Activated CD4-positive, alpha-beta T cell treated with anti-CD3 and anti-CD28 coated beads, Interleukin-2, Interleukin-6, amounts not matched to agents 100 ng/mL and 50 ng/mL, durations not matched to agents 16 hours and 8 hours (primary cell): ENCODE data around the gene RBKS.
"Not testable (repeated sequence)": the region's sequence is repeated elsewhere in the genome, so short reads cannot be mapped to it uniquely, and the experiment has no call there.

Source experiments
- DNase-seq: peaks from one replicate; pipeline ENCODE4 v3.0.0-alpha.2; 2020

Gene RBKS

DNA sequence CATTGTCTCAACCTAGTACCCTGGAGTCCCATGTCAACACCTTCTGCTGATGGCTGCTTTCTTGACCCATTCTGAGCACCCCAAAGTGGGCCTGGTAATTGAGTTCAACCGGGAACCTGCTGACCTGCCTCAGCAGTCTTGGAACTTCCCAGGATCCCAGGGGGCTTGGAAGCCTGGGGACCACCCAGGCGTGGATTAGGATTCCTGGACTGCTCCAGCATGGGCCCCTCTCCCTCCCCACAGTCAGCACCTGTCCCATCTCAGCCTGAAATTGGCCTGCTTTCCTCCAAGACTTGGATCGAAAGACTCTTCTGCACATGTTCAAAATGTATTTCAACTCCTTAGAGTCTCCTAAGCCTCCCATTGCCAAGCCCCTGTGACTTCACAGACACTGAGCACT is 134.1 kb downstream of the RBKS start:
- no peak for DNase-seq

DNA sequence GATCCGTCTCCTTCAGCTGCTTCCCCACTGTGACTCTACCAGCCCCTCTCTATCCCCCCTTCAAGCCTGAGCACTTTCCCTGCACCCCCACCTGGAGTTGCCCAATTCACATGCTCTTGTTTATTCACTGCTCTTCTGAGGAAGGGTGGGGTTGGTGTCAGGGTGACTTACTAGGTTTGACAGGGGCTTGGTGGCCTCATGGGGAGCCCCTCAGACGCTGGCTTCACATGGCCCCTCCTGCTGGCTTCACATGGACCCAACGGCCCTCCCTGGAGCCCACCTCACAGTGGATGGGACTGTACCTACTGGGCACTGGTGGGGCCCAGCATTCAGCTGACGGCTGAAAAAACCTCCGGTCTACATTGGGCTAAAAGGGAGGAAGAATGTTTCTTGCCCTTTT is 135.4 kb downstream of the RBKS start:
- no peak for DNase-seq

DNA sequence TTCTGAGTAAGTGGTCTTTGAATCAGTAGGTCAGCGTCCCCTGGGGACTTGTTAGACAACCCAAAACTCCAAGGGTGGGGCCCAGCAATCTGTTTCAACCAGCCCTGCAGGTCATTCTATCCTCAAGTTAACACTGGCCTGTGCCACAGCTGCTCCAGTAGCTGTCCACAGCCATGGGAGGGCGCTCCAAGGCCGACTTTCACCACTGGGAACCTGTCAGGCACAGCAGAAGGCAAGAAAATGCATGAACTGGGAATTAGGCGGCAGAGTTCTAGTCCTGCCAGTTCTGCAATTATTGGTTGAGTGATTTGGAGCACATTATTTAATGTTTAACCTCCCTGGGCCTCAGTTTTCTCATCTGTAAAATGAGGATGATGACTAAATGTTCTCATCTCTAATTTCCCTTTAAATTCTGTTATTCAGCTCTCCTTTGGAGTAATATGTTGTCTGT is 136.0 kb downstream of the RBKS start:
- peak; percentile 87 for DNase-seq

DNA sequence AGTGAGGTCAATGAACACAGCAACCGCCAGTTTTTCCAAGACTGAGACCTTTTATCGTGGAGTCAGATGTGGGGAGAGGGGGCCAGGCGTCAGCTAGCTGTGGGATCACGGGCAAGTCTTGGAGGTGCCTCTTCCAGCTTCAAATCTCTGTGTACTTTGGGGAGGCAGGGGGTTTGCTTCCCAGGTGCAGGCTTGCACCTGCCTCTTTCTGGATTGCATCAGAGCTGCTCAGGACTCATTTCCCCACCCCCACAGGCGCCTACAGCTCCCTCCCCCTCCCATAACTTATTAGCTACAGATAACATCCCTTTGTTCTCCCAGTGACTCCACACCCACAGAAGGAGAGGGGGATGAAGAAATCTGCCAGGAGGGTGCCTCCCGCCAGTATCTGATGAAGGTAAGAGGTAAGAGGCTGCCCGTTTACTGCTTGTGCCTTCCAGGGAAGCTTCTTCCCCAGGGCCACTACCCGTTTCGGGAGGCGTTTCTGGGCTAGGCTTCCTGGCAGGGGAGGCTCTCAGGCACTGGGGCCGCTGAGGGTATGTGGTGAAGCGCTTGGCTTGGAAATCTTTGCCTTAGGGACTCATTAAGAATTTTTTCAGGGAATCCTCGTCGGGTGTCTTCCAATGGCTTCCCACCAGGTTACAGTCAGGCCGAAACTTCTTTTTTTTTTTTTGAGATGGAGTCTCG is 137.5 kb downstream of the RBKS start:
- no peak for DNase-seq

DNA sequence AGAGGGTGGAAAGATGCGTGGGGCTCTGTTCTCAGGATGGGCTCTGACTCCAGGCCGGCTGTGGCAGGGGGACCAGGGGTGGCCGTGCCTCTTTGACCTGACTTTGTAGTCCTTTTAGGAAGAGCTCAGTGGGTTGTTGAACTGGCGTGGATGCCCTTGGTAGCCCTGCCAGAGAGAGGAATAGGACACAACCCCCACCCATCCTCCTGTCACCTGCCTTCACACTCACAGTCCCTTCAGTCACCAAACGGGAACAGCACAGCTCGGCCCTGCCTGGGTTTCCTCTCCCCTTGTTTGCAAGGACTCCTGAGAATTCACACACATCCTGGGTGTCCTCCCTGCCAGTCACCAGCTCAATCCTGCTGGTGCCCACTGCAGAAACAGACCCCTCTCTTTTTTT is 138.8 kb downstream of the RBKS start:
- no peak for DNase-seq

DNA sequence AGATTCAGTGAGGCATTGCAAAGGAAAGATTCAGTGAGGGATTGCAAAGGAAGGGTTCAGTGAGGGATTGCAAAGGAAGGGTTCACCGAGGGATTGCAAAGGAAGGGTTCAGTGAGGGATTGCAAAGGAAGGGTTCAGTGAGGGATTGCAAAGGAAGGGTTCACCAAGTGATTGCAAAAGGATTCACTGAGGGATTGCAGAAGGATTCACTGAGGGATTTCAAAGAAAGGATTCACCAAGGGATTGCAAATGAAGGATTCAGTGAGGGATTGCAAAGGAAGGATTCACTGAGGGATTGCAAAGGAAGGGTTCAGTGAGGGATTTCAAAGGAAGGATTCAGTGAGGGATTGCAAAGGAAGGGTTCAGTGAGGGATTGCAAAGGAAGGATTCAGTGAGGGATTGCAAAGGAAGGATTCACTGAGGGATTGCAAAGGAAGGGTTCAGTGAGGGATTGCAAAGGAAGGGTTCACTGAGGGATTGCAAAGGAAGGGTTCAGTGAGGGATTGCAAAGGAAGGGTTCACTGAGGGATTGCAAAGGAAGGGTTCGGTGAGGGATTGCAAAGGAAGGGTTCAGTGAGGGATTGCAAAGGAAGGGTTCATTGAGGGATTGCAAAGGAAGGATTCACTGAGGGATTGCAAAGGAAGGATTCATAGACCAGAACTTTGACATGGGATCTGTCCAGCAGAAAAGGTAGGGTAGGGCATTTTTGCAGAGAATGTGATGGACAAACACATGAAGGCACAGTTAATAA is 141.2 kb downstream of the RBKS start:
- DNase-seq = not testable (repeated sequence)

DNA sequence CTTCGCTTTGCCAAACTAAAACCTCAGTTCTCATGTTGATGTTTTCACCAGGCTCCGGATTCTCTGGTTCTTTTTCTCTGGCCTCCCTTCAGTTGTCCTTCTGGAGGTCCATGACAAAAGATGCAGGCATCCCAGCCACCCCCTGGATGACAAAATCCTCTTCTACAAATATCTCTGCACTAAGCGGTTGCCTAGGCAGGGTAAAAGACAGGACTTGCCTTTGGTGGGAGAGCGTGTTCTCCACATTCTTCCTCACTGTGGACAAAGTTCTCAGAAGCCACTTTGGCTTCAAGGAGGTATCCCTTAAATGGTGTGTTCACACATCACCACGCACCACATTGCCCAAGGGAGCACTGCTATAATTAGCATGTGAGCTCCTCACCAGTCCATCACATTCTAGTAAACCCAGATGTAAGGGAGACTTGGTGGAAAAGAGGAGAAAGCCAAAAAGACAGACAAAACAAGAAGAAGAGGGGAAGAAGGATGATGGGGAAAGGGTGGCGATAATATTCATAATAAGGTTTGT is 142.3 kb downstream of the RBKS start:
- no peak for DNase-seq

DNA sequence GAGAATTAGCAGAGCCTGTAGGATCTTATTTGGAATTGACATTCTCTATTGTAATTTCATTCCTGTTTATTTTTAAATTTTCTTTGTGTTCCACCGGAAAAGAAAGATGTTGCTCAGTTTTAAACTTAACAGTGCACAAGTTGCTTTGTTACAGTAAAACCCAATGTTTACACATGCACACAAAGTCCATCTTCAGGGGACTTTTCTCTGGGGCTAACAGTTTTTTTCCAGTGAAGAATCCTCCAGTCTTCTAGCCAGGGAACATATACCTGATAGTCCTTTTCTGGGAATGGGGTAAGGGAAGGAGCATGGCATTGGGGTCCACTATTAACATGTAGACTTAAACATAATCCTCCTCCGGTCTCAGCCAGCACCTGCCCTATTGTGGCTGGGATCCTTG is 143.9 kb downstream of the RBKS start:
- no peak for DNase-seq

DNA sequence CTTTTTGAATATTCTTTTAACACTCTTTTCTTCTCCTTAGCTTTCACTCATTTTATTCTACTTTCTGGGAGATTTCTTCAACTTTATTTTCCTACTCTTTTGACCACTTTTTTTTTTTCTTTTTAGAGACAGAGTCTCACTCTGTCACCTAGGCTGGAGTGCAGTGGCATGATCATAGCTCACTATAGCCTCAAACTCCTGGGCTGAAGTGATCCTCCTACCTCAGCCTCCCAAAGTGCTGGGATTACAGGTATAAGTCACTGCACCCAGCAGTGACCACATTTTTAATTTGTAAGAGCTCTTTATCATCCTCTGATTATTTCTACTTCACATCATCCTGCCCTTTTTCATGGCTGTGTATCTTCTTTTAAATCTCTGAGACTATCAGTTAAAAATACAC is 144.7 kb downstream of the RBKS start:
- not testable (repeated sequence) for DNase-seq

DNA sequence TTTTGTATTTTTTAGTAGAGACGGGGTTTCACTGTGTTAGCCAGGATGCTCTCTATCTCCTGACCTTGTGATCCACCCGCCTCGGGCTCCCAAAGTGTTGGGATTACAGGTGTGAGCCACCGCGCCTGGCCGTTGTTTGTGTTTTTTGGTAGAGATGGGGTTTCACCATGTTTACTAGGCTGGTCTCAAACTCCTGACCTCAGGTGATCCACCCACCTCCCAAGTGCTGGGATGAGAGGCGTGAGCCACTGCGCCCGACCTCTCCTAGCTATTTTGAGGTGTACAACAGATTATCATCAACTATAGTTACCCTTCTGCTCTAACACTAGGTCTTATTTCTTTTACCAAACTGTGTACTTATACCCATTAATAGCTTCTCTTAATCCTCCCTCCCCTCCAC is 147.6 kb downstream of the RBKS start:
- no peak for DNase-seq

DNA sequence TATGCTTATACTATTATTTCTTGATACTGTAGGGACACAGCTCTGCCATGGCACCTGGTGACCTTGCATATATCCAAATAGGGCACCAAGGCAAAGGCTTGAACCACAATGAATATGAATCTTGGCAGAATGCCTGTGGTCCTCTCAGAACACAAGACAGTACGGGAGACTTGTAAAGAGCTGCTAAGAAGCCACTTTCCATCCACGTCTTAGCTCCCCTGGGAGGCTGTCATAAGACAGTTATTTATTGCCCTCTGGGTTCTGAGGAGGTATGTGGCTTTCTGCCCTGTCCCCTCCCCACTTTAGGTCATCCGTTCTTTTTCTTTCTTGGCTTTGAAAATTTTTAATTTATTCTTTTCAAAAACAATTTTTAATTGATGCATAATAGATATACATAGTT is 148.5 kb downstream of the RBKS start:
- no peak for DNase-seq

DNA sequence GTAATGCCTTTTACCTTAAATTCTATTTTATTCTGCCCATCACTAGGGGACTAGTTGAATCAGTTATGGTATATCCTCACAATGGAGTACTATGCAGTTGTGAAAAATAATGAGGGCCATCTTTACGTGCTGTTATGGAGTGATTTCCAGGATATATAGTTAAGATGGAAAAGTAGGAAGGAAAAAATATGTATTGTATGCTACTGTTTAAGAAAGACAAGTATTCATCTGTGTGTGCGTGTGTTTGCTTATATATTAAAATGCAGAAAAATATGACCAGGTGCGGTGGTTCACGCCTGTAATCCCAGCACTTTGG is 151.2 kb downstream of the RBKS start:
- DNase-seq = no peak

DNA sequence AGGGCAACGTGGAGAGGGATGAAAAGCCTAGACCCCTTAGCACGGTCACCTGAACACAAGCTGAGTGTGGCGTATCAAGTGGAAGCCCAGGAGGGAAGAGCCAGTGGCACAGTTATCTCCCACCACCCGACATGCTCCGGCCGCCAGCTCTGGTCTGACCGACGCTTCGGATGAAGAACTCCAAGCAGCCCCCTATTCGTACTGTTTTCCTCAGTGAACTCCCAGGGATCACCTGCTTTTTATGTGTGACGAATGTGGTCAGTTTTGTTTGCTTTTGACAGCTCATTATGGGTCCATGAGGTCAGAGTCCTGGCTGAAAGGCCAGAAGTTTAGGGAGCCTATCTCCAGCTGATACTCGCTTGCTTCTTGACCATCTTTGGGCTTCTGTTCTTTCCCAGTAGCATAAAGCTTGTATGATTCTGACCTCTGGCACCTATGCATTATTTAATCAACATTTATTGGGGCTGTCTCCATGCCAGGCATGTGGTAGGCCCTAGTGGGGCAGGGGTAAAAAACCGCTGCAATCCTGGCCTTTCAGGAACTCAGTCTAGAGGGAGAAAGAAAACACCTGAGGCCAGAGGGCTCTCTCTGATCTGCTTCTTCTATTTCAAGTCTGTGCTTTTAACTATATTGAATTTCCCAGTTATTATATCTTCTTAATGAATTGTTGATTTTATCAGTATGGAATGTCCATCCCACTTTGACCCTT is 151.7 kb downstream of the RBKS start:
- no peak for DNase-seq

DNA sequence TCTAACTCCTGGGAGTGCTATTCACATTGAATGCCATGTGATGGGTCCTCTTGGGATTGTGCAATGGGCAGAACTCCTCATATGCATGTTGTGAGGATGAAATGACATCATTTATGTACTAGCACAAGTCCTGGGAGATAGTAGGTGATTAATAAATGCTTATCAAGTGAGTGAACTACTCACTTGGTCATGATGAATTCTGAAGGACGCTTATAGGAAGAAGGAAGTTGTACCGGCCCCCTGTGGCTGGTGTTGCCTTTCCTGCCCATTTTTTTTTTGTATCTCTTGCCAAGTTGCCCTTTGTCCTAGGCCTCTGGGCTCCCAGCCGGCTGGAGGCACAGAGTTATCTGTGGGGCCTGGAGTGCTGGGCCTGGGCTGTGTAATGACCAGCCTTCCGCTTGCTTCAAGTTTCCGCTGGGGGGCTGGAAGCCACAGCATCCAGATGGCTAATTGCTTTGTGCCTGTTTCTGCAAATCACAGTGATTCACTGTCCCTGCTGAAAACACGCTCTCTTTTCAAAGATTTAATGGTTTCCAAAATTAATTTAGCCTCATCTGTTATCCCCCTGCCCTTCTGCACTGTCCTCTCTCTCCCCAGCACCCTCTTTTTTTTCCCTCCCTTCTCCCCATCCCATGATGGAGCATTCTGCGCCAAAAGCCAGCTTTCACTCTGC is 152.4 kb downstream of the RBKS start:
- DNase-seq = no peak

DNA sequence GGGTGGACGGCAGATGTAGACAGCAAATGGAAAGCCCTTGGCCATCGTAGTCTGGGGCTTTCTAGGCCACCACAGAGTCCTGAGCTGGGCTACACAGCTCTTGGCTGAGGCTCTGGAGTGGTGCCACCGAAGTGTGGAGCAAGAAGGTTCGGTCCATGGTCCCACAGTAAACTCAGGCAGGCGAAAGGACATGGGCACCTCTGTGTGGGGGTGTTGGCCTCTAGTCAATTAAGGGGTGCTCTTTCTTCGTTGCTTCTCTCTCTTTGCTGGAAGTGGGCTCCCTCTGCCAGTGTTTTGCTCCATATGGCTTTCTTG is 153.3 kb downstream of the RBKS start:
- no peak for DNase-seq

DNA sequence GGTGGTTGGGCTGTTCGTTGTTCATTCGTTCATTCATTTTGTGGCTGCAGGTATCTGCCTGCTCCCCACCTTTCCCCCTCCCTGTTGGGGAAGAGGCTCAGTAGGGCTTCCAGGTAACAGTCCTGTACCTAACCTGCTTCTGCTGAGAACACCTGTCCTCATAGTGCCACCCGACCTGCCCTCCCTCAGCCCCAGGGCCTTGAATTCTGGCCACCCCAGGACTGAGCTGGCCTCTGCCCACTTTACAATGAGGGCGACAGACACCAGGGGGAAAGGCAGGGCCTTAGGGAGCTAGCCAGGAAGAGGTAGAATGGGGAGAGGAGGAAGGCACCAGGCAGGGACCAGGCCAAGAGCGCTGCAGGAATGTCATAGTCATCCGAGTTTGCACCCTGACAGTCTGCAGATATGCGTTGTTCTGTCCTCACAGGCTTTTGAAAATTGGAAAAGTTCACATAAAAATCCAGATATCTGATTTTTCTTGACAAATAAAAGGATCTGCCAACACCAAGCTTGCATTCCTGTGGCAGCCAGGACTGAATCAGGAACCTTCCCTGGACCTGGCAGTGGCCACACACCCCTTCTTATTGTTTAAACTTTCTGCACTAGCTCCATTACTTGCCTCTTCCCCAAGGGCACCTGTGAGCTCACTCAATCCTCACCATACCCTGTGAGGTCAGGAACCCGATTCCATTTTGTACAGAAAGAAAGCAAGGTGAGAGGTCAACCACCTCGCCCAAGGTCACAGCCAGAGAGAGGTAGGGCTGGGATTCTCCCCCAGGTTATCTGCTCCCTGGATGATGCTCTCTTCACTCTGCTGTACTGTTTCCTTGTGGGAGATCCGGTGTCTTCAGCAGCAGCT is 153.9 kb downstream of the RBKS start:
- DNase-seq = no peak

DNA sequence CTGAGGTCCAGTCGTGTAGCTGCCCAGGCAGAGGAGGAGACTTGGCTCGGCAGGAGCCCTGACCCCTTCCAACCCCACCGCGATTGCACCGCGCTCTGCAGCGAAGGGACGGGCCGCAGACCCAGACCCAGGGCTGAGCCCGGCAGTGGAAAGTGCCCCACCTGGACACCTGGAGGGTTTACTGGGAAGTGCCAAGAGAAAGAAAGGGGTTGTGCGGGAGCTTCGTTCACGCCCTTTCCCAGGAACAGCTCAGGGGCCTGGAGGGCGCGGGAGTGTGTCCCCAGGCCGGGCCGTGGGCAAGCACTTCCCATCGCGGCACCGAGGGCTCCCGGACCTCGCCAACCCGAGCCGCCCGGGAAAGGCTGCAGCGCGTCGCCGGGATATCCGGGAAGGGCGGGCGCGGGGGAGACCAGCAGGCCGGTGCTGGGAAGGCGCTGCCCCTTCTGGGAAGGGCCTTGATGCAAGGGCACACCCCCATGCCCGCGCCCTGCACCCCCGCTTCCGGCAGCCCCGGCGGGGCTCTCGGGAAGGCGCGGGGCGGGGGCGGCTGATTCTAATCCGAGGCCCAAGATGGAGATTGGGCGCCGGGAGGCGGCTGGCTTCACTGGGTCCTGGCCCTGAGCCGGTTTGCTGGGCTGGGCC is 154.8 kb downstream of the RBKS start:
- DNase-seq = peak; percentile 61

DNA sequence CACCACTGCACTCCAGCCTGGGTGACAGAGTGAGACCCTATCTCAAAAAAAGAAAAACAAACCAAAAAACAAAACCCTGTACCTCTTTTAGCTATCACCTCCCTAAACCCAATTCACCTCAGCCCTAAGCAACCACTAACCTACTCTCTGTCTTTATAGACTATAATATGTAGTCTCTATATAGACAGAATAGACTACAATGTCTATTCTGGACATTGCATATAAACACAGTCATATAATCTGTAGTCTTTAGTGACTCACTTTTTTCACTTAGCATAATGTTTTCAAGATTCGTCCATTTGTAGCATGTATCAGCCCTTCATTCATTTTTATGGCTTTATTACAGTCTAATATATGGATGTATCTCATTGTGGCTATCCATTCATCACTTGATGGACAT is 155.9 kb downstream of the RBKS start:
- no peak for DNase-seq
